HG02885 (cell line): ENCODE measurements around the gene PGR.
A peak's percentile ranks its signal among the peaks of the same experiment; 100 is the strongest.
"Not testable (repeated sequence)": the region's sequence is repeated elsewhere in the genome, so short reads cannot be mapped to it uniquely, and the experiment has no call there.

Source experiments
- ATAC-seq: cut with Tn5 transposase; IDR thresholded peaks from one replicate; pipeline ENCODE4 v1.9.1; 2021; ENCODE audit warnings: mild to moderate bottlenecking; ENCODE audit not compliant: unreplicated experiment, poor library complexity

Gene PGR

GRCh38 chr11:101013702-101014101, 115.9 kb downstream of the PGR start:
- not testable (repeated sequence) for ATAC-seq

GRCh38 chr11:101011881-101012280, 117.7 kb downstream of the PGR start:
- no peak for ATAC-seq

- no peak for ATAC-seq
These were observed 118.7 kb downstream of the PGR start for GRCh38 chr11:101010899-101011298.

- ATAC-seq = no peak
These were observed 119.9 kb downstream of the PGR start for GRCh38 chr11:101009690-101010055.

- no peak for ATAC-seq
These were observed 120.5 kb downstream of the PGR start for GRCh38 chr11:101008961-101009689.

- ATAC-seq = peak; percentile 72
These were observed 126.1 kb downstream of the PGR start for GRCh38 chr11:101003468-101003867.

- ATAC-seq = no peak
These were observed 129.9 kb downstream of the PGR start for GRCh38 chr11:100999756-101000155.

- ATAC-seq = no peak
These were observed 134.6 kb downstream of the PGR start for GRCh38 chr11:100994966-100995365.

- ATAC-seq = no peak
These were observed 138.1 kb downstream of the PGR start for GRCh38 chr11:100991541-100991940.

- no peak for ATAC-seq
These were observed 138.7 kb downstream of the PGR start for GRCh38 chr11:100990931-100991330.

GRCh38 chr11:100984668-100985067, 144.9 kb downstream of the PGR start:
- ATAC-seq = peak; percentile 88

- no peak for ATAC-seq
These were observed 148.3 kb downstream of the PGR start for GRCh38 chr11:100981196-100981824.

- no peak for ATAC-seq
These were observed 149.5 kb downstream of the PGR start for GRCh38 chr11:100980156-100980555.
